HEK293 (cell line): ENCODE data around the gene TMEM91.

ENCODE experiments used
- CTCF ChIA-PET: fragments of 350-600 bp; formaldehyde crosslinking; extraction: SDS; loops from one replicate; lab custom pipeline; 2021; ENCODE audit warnings: antibody characterized with exemption; lab: Yijun Ruan, JAX
- POLR2A ChIA-PET: fragments of 300-600 bp; formaldehyde crosslinking; extraction: SDS; loops from one replicate; lab custom pipeline; 2020; ENCODE audit warnings: antibody characterized with exemption, inconsistent platforms; lab: Yijun Ruan, JAX
- H3K27ac ChIP-seq: fragments of 200-500 bp; sonication (Bioruptor generic); 2 replicates; pipeline ENCODE4 v1.5.1; 2014; ENCODE audit warnings: low read depth, low read length, control low read depth, inconsistent platforms; ENCODE audit errors: extremely low read depth
- H3K36me3 ChIP-seq, 2 experiments: fragments of 200-500 bp in 1 of 2; sonication (Bioruptor generic) in 1 of 2; 1 replicate in 1 of 2; 2 replicates in 1 of 2; pipeline ENCODE4 v1.5.1; 2014 to 2017; ENCODE audit warnings: inconsistent platforms in 2 of 2, low read length in 2 of 2; ENCODE audit not compliant: control insufficient read depth in 2 of 2, insufficient read depth in 1 of 2
- H3K4me1 ChIP-seq: fragments of 200-500 bp; sonication (Bioruptor generic); 2 replicates; pipeline ENCODE4 v1.5.1; 2014; ENCODE audit warnings: mild to moderate bottlenecking, low read length, inconsistent platforms; ENCODE audit not compliant: control insufficient read depth, insufficient read depth
- H3K4me3 ChIP-seq: 2 replicates; pipeline ENCODE4 v1.5.1; 2011; ENCODE audit warnings: low read depth, mild to moderate bottlenecking, control low read depth, low read length, moderate library complexity
- H3K9me3 ChIP-seq: fragments of 200-500 bp; sonication (Bioruptor generic); 2 replicates; pipeline ENCODE4 v1.5.1; 2014; ENCODE audit warnings: low read depth, low read length, inconsistent platforms; ENCODE audit not compliant: control insufficient read depth, insufficient read depth
- KLF8 ChIP-seq: fragments of 450-650 bp; formaldehyde crosslinking; IDR thresholded peaks from 2 replicates; pipeline ENCODE4 v1.5.1; 2016; ENCODE audit warnings: missing biosample characterization, missing genetic modification characterization
- MEIS1 ChIP-seq: sonication (generic); formaldehyde crosslinking; IDR thresholded peaks from 2 replicates; pipeline ENCODE4 v1.8.1; 2022; ENCODE audit warnings: missing genetic modification reagents, mild to moderate bottlenecking, borderline replicate concordance
- PRDM1 ChIP-seq: fragments of 450-650 bp; formaldehyde crosslinking; IDR thresholded peaks from 2 replicates; pipeline ENCODE4; 2016; ENCODE audit warnings: missing biosample characterization, missing genetic modification characterization
- TCF7L2 ChIP-seq: IDR thresholded peaks from 2 replicates; pipeline ENCODE4 v1.6.1; 2011; ENCODE audit warnings: low read depth, mild to moderate bottlenecking, inconsistent platforms, low read length, moderate library complexity, borderline replicate concordance
- ZBTB1 ChIP-seq: fragments of 450-650 bp; formaldehyde crosslinking; IDR thresholded peaks from 2 replicates; pipeline ENCODE4 v1.5.1; 2016; ENCODE audit warnings: missing biosample characterization, missing genetic modification characterization
- ZFP3 ChIP-seq: fragments of 450-650 bp; formaldehyde crosslinking; IDR thresholded peaks from 2 replicates; pipeline ENCODE4 v1.5.1; 2016; ENCODE audit warnings: low read depth, missing biosample characterization, missing genetic modification characterization
- ZNF10 ChIP-seq: fragments of 450-650 bp; formaldehyde crosslinking; IDR thresholded peaks from 2 replicates; pipeline ENCODE4 v1.5.1; 2017; ENCODE audit warnings: missing biosample characterization, missing genetic modification characterization
- ZNF132 ChIP-seq: fragments of 450-650 bp; formaldehyde crosslinking; IDR thresholded peaks from 2 replicates; pipeline ENCODE4 v1.5.1; 2017; ENCODE audit warnings: missing biosample characterization, missing genetic modification characterization, borderline replicate concordance
- ZNF16 ChIP-seq: fragments of 450-650 bp; formaldehyde crosslinking; IDR thresholded peaks from 2 replicates; pipeline ENCODE4 v1.5.1; 2016; ENCODE audit warnings: low read depth, missing biosample characterization, missing genetic modification characterization
- ZNF184 ChIP-seq: fragments of 450-650 bp; IDR thresholded peaks from 2 replicates; pipeline ENCODE4 v1.5.1; 2018; ENCODE audit warnings: missing biosample characterization, mild to moderate bottlenecking, missing genetic modification characterization
- ZNF202 ChIP-seq: fragments of 450-650 bp; formaldehyde crosslinking; IDR thresholded peaks from 2 replicates; pipeline ENCODE4 v1.5.1; 2016; ENCODE audit warnings: missing biosample characterization, missing genetic modification characterization, borderline replicate concordance
- ZNF23 ChIP-seq: fragments of 450-650 bp; formaldehyde crosslinking; IDR thresholded peaks from 2 replicates; pipeline ENCODE4 v1.5.1; 2016; ENCODE audit warnings: missing biosample characterization, missing genetic modification characterization, borderline replicate concordance
- ZNF24 ChIP-seq: fragments of 450-650 bp; formaldehyde crosslinking; IDR thresholded peaks from 2 replicates; pipeline ENCODE4 v1.5.1; 2016; ENCODE audit warnings: missing biosample characterization, missing genetic modification characterization
- ZNF404 ChIP-seq: fragments of 450-650 bp; formaldehyde crosslinking; IDR thresholded peaks from 2 replicates; pipeline ENCODE4 v1.5.1; 2017; ENCODE audit warnings: missing biosample characterization, missing genetic modification characterization
- ZNF416 ChIP-seq: fragments of 450-650 bp; formaldehyde crosslinking; IDR thresholded peaks from 2 replicates; pipeline ENCODE4 v1.5.1; 2016; ENCODE audit warnings: missing biosample characterization, missing genetic modification characterization
- ZNF473 ChIP-seq: fragments of 450-650 bp; formaldehyde crosslinking; IDR thresholded peaks from 2 replicates; pipeline ENCODE4 v1.5.1; 2017; ENCODE audit warnings: missing biosample characterization, missing genetic modification characterization
- ZNF514 ChIP-seq: fragments of 450-650 bp; formaldehyde crosslinking; IDR thresholded peaks from 2 replicates; pipeline ENCODE4 v1.5.1; 2016; ENCODE audit warnings: missing biosample characterization, missing genetic modification characterization
- ZNF548 ChIP-seq: fragments of 450-650 bp; formaldehyde crosslinking; IDR thresholded peaks from 2 replicates; pipeline ENCODE4 v1.5.1; 2016; ENCODE audit warnings: missing biosample characterization, missing genetic modification characterization
- ZNF571 ChIP-seq: fragments of 450-650 bp; formaldehyde crosslinking; IDR thresholded peaks from 2 replicates; pipeline ENCODE4 v1.5.0; 2017; ENCODE audit warnings: missing biosample characterization, missing genetic modification characterization
- ZNF629 ChIP-seq: fragments of 450-650 bp; formaldehyde crosslinking; IDR thresholded peaks from 2 replicates; pipeline ENCODE4 v1.5.1; 2017; ENCODE audit warnings: missing biosample characterization, missing genetic modification characterization
- ZNF791 ChIP-seq: fragments of 450-650 bp; formaldehyde crosslinking; IDR thresholded peaks from 2 replicates; pipeline ENCODE4 v1.5.1; 2016; ENCODE audit warnings: missing biosample characterization, missing genetic modification characterization
- ZXDB ChIP-seq: fragments of 450-650 bp; formaldehyde crosslinking; IDR thresholded peaks from 2 replicates; pipeline ENCODE4 v1.5.1; 2016; ENCODE audit warnings: missing biosample characterization, missing genetic modification characterization
- TF ChIP-seq, protein P1 (sequence below): fragments of 450-650 bp; formaldehyde crosslinking; IDR thresholded peaks from 2 replicates; pipeline ENCODE4 v1.5.1; 2017; ENCODE audit warnings: missing biosample characterization, missing genetic modification characterization
- TF ChIP-seq, protein P2 (sequence below): fragments of 450-650 bp; formaldehyde crosslinking; conservative IDR thresholded peaks from 2 replicates; pipeline ENCODE4 v1.5.1; 2016; ENCODE audit warnings: low read depth, missing biosample characterization, missing genetic modification characterization
- TF ChIP-seq, protein P3 (sequence below): fragments of 450-650 bp; formaldehyde crosslinking; IDR thresholded peaks from 2 replicates; pipeline ENCODE4 v1.5.1; 2016; ENCODE audit warnings: missing biosample characterization, missing genetic modification characterization
- TF ChIP-seq, protein P4 (sequence below): fragments of 450-650 bp; formaldehyde crosslinking; IDR thresholded peaks from 2 replicates; pipeline ENCODE4 v1.5.1; 2016; ENCODE audit warnings: missing biosample characterization, missing genetic modification characterization

TMEM91 gene

DNA sequence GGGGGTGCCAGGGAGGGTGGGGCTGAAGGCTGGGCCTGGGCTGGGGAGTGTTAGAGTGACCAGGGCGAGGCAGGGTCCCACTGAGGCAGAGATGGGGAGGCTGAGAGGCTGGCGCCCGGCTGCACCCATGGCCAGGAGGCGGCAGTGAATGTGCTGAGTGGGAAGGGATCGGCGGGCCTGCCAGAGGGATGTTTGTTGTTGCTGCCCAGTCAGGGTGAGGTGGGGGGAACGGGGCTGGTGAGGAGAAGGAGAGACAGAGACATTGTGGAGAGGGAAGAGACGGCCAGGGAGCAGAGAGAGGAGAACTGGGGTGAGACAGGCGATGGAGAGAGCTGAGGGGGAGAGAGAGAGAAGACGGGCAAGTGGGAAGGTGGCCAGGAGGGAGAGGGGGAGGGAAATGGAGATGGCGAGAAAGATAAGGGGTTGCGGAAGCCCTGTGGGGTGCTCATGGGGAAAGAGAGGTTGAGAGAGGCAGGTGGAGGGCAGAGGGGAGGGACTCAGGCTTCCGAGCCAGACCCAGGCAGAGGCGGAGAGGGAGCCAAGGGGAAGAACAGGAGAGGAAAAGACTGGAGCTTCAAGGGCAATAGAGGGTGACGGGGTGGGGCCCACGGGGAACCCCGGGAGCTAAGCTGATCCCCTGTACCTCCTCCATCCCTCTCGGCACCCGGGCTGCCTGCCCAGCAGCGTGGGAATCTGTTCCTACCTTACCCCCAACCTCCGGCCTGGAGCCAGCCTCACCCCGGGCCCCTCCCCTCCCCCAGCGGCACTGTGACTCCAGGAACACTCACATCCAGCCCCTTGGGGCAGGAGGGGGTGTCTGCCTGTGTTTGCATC lies 51.5 kb downstream of the TMEM91 start (continued):
- no peak for TF ChIP-seq ZFP3
- TF ChIP-seq, protein P1, sequence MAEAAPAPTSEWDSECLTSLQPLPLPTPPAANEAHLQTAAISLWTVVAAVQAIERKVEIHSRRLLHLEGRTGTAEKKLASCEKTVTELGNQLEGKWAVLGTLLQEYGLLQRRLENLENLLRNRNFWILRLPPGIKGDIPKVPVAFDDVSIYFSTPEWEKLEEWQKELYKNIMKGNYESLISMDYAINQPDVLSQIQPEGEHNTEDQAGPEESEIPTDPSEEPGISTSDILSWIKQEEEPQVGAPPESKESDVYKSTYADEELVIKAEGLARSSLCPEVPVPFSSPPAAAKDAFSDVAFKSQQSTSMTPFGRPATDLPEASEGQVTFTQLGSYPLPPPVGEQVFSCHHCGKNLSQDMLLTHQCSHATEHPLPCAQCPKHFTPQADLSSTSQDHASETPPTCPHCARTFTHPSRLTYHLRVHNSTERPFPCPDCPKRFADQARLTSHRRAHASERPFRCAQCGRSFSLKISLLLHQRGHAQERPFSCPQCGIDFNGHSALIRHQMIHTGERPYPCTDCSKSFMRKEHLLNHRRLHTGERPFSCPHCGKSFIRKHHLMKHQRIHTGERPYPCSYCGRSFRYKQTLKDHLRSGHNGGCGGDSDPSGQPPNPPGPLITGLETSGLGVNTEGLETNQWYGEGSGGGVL (tag by site-specific recombination), result peak; percentile 80
- TF ChIP-seq ZNF791 (tag by site-specific recombination), result 0 out of 2 replicates have a peak, but pooled peaks have one; percentile 27
- TF ChIP-seq, protein P2, sequence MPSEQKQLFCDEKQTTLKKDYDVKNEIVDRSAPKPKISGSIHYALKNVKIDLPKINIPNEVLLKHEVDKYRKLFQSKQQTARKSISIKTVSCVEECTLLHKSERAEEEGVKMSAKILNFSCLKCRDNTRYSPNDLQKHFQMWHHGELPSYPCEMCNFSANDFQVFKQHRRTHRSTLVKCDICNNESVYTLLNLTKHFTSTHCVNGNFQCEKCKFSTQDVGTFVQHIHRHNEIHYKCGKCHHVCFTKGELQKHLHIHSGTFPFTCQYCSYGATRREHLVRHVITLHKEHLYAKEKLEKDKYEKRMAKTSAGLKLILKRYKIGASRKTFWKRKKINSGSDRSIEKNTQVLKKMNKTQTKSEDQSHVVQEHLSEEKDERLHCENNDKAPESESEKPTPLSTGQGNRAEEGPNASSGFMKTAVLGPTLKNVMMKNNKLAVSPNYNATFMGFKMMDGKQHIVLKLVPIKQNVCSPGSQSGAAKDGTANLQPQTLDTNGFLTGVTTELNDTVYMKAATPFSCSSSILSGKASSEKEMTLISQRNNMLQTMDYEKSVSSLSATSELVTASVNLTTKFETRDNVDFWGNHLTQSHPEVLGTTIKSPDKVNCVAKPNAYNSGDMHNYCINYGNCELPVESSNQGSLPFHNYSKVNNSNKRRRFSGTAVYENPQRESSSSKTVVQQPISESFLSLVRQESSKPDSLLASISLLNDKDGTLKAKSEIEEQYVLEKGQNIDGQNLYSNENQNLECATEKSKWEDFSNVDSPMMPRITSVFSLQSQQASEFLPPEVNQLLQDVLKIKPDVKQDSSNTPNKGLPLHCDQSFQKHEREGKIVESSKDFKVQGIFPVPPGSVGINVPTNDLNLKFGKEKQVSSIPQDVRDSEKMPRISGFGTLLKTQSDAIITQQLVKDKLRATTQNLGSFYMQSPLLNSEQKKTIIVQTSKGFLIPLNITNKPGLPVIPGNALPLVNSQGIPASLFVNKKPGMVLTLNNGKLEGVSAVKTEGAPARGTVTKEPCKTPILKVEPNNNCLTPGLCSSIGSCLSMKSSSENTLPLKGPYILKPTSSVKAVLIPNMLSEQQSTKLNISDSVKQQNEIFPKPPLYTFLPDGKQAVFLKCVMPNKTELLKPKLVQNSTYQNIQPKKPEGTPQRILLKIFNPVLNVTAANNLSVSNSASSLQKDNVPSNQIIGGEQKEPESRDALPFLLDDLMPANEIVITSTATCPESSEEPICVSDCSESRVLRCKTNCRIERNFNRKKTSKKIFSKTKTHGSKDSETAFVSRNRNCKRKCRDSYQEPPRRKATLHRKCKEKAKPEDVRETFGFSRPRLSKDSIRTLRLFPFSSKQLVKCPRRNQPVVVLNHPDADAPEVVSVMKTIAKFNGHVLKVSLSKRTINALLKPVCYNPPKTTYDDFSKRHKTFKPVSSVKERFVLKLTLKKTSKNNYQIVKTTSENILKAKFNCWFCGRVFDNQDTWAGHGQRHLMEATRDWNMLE (tag by site-specific recombination), result no peak
- TF ChIP-seq ZNF184 (tag by site-specific recombination), result no peak
- TF ChIP-seq ZNF548 (tag by site-specific recombination), result no peak
- no peak for TF ChIP-seq ZNF629 (tag by site-specific recombination)
- TF ChIP-seq ZNF132 (tag by site-specific recombination), result no peak
- no peak for TF ChIP-seq ZNF416 (tag by site-specific recombination)
- no peak for TF ChIP-seq ZNF473 (tag by site-specific recombination)
- TF ChIP-seq TCF7L2, result no peak
- no peak for TF ChIP-seq ZNF23 (tag by site-specific recombination)
- TF ChIP-seq MEIS1 (CRISPR knock-in tag), result no peak

DNA sequence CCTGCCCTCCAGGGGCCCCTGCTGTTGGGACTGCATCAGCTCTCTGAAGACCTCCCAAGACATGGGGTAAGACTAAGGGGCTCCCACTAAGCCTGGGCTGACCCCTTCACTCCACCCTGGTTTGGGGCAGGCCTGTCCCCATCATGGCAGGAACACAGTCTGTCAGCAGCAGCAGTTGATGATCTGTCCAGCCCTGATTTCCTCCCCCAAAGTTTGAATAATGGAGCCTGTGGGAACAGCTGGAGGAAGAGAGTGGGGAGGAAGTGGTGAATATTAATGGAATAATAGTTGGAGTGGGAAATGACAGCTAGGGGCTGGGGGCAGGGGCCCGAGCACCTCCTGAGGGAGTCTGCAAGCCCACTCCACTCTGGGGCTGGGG lies 52.1 kb downstream of the TMEM91 start:
- no peaks in the 10 kb centered on the region for H3K9me3 ChIP-seq
- H3K4me1 ChIP-seq, result peaks cover 13% of the 10 kb centered on the region
- peaks cover 19 to 47% of the 10 kb centered on the region in 2 experiments; a peak in 2 of 3 replicates for H3K36me3 ChIP-seq
- POLR2A ChIA-PET, result interaction anchor here (0.7 to 2.1 kb wide), 5 partner anchors 11 to 116 kb away, joined by 3 to 25 read pairs (median 3); partner anchors contain the start of genes B9D2, DMAC2 and ERICH4
- no peak overlapping the region for H3K4me3 ChIP-seq
- H3K27ac ChIP-seq, result no peak overlapping the region
- CTCF ChIA-PET, result interaction anchor here (0.9 to 4.2 kb wide), 4 partner anchors 11 to 142 kb away, joined by 4 to 21 read pairs (median 7); partner anchors contain the start of gene DMAC2
- TF ChIP-seq KLF8 (tag by site-specific recombination), result no peak
- no peak for TF ChIP-seq ZBTB1 (tag by site-specific recombination)
- TF ChIP-seq PRDM1 (tag by site-specific recombination), result no peak
- no peak for TF ChIP-seq ZNF16 (tag by site-specific recombination)
- no peak for TF ChIP-seq ZNF404 (tag by site-specific recombination)
- TF ChIP-seq, protein P3, sequence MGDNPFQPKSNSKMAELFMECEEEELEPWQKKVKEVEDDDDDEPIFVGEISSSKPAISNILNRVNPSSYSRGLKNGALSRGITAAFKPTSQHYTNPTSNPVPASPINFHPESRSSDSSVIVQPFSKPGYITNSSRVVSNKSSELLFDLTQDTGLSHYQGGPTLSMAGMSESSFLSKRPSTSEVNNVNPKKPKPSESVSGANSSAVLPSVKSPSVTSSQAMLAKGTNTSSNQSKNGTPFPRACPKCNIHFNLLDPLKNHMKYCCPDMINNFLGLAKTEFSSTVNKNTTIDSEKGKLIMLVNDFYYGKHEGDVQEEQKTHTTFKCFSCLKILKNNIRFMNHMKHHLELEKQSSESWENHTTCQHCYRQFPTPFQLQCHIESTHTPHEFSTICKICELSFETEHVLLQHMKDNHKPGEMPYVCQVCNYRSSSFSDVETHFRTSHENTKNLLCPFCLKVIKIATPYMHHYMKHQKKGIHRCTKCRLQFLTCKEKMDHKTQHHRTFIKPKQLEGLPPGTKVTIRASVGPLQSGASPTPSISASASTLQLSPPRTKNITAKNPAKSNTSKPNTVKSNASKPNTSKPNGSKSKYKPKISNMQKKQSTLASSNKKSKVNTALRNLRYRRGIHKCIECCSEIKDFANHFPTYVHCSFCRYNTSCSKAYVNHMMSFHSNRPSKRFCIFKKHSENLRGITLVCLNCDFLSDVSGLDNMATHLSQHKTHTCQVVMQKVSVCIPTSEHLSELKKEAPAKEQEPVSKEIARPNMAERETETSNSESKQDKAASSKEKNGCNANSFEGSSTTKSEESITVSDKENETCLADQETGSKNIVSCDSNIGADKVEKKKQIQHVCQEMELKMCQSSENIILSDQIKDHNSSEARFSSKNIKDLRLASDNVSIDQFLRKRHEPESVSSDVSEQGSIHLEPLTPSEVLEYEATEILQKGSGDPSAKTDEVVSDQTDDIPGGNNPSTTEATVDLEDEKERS (tag by site-specific recombination), result no peak
- TF ChIP-seq ZXDB (tag by site-specific recombination), result no peak
- TF ChIP-seq, protein P4, sequence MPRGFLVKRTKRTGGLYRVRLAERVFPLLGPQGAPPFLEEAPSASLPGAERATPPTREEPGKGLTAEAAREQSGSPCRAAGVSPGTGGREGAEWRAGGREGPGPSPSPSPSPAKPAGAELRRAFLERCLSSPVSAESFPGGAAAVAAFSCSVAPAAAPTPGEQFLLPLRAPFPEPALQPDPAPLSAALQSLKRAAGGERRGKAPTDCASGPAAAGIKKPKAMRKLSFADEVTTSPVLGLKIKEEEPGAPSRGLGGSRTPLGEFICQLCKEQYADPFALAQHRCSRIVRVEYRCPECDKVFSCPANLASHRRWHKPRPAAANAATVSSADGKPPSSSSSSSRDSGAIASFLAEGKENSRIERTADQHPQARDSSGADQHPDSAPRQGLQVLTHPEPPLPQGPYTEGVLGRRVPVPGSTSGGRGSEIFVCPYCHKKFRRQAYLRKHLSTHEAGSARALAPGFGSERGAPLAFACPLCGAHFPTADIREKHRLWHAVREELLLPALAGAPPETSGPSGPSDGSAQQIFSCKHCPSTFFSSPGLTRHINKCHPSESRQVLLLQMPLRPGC, result no peak
- no peak for TF ChIP-seq ZNF571 (tag by site-specific recombination)
- no peak for TF ChIP-seq ZNF10
- no peak for TF ChIP-seq ZNF514 (tag by site-specific recombination)
- no peak for TF ChIP-seq ZNF202 (tag by site-specific recombination)
- TF ChIP-seq ZNF24 (tag by site-specific recombination), result no peak
